Glomerular endothelial cell (primary cell): ENCODE data around the gene KCNQ5. TPM values are rescaled to one million over a fixed set of nuclear protein-coding genes. Genes with fewer than 3 reads are reported as not detected.

ENCODE experiments used
- DNase-seq: peaks from one replicate; pipeline ENCODE4 v3.0.0-alpha.2; 2011; ENCODE audit warnings: low read depth, low spot score; ENCODE audit errors: extremely low read depth
- total RNA-seq: library from RNA; depleted of rRNA; stranded (reverse); fragments of >200 nt; gene quantifications from 2 replicates; pipeline ENCODE4 v1.2.3, GENCODE V29; 2015

KCNQ5 gene
- total RNA-seq, 1 donor from 2014 or later = 1.1 TPM

- DNase-seq = no peak
Observed at GRCh38 chr6:73085443-73085871, 463.6 kb downstream of the KCNQ5 start.

GRCh38 chr6:73086726-73087125, 464.9 kb downstream of the KCNQ5 start:
- no peak for DNase-seq

- DNase-seq = no peak
Observed at GRCh38 chr6:73088138-73088813, 466.4 kb downstream of the KCNQ5 start.

- no peak for DNase-seq
Observed at GRCh38 chr6:73104921-73105320, 483.1 kb downstream of the KCNQ5 start.

DNA sequence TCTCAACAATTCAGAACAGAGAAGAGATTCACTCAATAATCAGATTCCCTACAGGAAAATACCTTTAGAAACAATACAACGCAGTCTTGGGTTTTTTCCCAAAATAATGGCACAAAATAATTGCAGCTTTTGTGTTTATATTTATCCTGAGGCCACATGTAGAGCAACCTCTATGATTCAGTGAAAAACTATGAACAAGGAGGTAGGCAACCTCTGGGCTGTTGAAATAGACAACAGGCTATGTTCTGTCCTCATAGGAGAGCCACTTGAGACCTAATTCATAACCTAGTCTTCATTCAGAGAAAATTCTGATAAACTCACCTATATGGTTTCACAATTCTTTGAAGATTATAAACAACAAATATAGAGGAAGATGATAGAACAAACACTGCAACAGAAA, 485.2 kb downstream of the KCNQ5 start:
- no peak for DNase-seq

DNA sequence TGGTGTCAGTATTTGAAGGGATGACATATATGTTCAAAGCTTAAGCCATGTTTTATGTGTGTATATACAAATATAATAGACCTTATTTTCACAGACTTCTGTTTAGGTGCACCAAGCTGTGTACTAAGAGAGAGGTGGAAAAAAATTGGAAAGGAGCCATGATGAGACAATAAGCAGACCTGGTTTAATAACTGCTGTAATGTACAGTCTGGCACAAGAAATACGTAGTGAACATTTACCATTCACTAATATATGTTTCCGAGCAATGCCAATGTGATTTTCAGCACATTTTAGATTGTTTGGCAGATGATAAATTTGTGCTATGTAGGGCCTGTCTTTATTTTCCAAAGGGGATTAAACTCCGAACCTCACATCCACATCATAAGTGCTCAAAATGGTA, 487.1 kb downstream of the KCNQ5 start:
- DNase-seq = no peak

GRCh38 chr6:73109659-73110058, 487.8 kb downstream of the KCNQ5 start:
- DNase-seq = no peak

DNA sequence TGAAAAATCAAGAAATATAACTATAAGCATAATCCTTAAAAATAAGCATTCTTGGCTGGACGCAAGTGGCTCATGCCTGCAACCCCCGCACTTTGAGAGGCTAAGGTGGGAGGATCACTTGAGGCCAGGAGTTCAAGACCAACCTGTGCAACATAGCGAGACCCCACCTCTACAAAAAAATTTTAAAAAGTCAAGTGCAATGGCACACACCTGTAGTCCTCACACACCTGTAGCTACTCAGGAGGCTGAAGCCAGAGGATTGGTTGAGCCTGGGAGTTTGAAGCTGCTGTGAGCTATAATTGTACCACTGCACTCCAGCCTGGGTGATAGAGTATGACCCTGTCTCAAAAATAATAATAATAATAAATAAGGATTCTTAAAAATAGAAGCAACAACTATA, 494.5 kb downstream of the KCNQ5 start:
- DNase-seq = no peak

DNA sequence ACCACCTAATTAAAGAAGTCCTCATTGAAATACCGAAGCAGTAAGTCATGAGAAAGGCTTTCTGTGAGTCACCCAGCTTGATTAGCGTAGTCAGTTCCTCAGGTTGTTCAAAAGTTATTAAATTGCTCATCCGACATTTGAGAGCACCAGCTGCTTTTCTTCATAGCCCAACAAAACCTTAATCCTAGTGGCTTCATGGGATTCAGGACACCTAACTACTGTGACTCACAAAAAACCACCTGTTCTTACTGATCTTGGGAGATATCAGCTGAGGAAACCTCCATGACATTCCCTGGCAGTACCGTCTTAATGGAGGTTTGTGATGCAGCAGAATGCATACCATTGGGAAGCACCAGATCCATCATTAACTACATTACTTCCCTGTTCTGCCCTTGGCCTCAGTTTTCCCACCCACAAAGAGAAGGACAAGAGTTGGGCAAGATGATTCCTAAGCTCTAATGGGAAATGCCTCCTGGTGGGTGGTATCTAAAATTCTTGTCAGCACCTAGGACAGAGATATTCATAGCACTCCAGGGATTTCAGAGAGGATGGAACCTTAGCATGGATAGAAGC, 499.6 kb downstream of the KCNQ5 start:
- no peak for DNase-seq

GRCh38 chr6:73123632-73124329, 501.9 kb downstream of the KCNQ5 start:
- no peak for DNase-seq

GRCh38 chr6:73129653-73130443, 508.0 kb downstream of the KCNQ5 start:
- DNase-seq = no peak

DNA sequence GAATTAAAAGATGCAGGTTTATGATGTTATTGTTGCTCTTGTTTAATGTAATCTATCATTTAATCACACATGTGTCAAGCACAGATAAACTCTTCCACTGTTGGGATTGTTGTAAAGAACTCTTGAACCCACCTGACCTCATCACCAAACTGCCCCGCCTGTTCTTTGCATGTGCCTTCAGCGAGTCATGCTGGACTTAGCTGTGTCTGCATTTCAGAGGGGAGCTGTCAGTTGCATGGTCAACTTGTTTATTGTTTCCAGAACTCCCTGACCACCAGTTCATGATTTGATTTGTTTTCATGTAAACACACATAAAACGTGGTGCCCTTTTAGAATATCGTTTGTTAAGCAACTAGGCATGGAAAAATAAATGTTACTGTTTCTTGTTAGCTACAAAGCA, 509.8 kb downstream of the KCNQ5 start:
- no peak for DNase-seq

DNA sequence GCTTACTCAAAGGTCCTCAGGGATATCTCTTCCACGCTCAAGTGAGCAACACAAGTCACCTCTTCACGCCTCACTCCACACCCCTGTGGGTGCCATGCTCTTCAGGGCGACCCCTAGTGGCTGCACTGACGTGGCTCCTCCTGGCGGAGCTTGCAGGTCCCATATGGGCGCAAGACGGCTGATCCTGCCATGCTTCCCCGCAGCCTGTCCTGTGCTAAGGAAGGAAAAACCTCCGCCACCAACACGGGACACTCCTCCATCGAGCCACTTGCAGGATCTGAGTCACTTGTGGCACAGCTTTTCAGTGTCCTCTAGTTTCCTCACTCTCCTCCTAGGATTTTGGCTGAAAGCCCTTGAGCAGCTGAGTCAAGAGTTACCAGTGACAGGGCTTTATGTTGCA, 512.7 kb downstream of the KCNQ5 start:
- DNase-seq = no peak

DNA sequence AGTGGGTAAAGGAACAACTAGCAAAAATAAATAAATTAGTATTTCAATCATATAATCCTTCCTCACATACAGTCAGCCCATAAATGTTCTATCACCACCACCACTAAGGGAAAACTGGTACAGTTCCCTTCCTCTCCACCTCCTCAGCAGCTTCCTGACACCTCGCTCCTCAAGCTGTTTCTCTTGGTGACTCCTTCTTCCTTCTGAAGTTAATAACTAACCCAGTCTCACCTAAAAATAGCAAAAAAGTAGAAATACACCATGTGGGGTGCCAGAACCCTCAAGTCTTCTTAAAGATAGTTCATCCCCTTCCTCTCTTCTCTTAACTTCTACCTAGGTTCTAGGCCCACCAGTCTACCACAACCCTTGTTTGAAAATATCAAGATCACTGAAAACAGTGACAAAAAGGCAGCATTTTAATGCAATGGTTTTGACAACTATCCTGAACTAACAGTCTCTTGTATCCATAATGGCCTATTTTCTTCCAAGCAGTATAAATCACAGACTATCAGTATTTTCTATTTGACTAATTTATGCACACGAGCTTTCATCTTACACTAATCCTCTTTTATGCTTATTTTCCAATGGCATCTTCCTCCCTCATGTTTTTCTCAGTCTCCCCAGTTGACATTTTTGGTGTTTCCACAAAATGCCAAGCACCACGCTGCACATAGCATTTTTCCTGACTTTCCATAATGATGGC, 518.0 kb downstream of the KCNQ5 start:
- DNase-seq = no peak

GRCh38 chr6:73143551-73143950, 521.7 kb downstream of the KCNQ5 start:
- DNase-seq = no peak

- DNase-seq = no peak
Observed at GRCh38 chr6:73144516-73144915, 522.7 kb downstream of the KCNQ5 start.

- DNase-seq = no peak
Observed at GRCh38 chr6:73145690-73146089, 523.8 kb downstream of the KCNQ5 start.

GRCh38 chr6:73151732-73152131, 529.9 kb downstream of the KCNQ5 start:
- no peak for DNase-seq

DNA sequence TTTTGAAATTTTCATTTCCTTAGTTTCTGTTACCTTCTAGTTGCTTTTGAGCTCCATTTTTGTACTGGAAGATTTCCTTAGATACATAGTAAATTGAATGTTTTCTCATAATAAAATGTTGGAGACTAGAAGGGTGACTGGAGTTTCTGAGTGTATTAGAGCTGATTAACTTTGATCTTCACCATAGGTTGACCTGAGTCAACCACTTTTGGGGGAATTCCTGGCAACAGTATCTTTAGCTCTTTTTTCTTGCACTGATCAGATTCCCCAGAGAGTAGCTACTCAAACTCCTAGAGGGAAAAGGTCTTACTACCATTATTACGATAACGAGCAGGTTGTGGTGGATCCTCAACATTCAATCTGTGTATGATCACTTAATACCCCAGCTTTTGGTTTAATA, 530.7 kb downstream of the KCNQ5 start:
- DNase-seq = no peak

DNA sequence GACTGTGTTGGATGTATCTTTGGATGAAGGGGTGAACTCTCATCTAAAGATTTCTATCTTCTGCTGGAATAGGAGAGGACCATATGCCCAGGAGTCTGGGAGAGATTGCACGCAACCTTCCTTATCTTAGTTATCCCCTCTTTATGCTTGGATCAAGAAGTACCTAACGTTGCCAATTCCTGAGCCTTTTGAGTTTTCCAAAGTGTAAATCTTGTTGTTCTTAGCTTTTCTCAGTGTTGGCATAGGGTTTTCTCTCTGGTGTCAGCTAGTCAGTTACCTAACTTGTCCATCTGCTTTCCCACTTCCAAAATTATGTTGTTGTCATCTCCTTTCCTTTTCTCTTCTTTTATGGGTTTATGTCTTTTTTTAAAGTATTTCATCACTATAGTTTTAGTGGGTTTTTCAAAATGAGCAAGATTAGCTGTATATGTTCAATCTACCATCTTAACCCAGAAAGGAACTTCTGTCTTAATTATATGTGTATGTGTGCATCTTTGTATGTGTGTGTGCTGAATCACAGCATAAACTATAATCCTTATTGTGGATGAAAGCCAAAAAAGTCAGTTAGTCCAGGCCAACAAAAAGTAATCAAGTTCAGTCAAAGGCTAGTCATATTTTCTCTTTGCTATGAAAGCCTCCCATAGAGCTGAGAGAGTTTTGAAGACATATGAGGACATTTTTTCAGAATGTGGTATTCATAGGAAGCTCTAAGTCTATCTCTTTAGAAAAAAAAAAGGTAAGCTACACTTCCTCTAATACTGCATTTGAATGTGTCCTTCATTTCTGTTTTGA, 531.3 kb downstream of the KCNQ5 start:
- no peak for DNase-seq
